ENCODE data around the gene RFTN1.

Gene RFTN1

GRCh38 chr3:16486201-16486600, 27.3 kb downstream of the RFTN1 start:
- DNase-seq = no peak

- DNase-seq = no peak
Observed at GRCh38 chr3:16485395-16485992, 28.0 kb downstream of the RFTN1 start.

GRCh38 chr3:16484984-16485383, 28.5 kb downstream of the RFTN1 start:
- DNase-seq = no peak

DNA sequence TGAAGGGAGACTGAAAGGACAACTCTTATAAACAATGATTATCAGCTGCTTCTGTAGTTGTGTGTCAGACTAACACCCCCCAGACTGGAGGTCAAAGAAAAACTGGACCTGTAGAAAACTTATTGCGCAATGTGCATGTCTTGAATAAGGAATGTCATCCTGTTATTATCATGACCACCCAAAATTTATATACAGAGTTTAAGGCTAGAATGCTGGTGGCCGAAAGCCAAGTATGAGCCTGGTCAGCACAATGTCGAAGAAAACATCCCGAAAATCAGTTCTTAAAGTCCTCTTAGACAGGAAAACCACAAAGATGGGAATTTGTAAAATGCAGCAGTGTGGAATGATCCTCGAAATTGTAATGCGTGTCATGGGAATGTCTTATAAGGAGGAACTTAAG, 29.3 kb downstream of the RFTN1 start:
- DNase-seq = no peak

DNA sequence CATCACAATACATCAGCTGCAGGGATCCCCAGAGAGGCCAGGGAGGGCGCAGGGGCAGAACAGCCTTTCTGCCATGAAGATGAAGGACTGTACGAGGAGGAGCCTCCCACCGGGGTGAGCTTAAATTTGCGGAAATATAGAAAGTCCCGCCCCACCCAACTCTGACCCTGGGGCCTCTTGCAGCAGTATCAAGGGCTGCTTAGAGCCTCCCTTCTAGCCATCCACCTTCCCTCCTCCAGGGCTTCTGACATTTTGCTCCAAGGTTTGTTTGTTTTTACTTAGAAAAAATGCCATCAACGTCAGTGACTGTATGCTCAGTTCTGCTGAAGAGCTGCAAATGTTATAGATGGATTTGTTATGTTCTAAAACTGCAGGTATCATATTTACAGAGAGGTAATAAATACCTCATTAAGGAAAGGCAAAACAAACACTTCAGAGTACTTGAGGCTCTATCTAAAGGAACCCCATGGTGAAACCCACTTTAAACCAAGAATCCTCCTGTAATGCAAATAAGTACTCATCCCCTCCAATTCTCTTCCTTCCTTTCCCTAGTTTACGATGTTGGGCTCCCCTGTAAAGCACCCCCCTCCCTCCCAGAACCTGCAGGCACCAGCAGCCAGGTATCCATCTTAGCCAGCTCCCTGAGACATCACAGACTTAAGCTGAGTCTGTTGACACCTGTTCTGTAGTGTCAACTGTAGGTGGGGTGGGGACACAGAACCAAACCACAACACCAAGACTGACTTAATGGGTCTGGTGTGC, 30.5 kb downstream of the RFTN1 start:
- DNase-seq = peak; percentile 25

GRCh38 chr3:16482194-16482769, 31.2 kb downstream of the RFTN1 start:
- no peak for DNase-seq

DNA sequence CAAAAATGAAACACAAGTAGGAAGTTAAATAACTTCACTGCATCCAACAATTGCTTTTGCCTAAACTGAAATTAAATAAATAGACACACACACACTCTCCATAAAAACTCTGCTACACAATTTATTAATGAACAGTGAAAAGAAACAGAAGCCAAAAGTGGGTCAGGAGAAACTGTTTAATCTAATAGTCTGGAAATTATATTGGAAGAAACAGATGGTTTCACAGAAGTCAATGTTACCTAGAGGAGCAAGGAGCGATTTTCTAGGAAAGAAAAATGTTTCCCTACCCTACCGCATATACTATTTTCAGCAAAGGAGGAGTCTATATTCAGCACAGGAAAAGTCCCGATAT, 32.0 kb downstream of the RFTN1 start:
- DNase-seq = no peak

- no peak for DNase-seq
Observed at GRCh38 chr3:16480861-16481545, 32.5 kb downstream of the RFTN1 start.

DNA sequence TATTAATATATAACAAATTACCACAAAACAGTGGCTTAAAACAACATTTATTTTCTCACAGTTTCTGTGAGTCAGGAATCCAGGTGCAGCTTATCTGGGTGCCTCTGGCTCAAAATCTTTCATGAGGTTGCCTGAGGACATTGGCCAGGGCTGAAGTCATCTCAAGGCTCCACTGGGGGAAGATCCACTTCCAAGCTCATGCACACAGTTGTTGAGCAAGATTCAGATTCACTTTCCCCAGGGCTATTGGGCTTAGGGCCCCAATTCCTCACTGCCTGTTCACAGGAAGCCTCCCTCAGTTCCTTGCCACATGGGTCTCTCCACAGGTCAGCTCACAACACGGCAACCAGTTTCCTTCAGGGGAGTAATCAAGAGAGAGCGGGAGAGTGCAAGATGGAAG, 35.0 kb downstream of the RFTN1 start:
- DNase-seq = no peak

GRCh38 chr3:16477521-16477920, 36.0 kb downstream of the RFTN1 start:
- DNase-seq = no peak

DNA sequence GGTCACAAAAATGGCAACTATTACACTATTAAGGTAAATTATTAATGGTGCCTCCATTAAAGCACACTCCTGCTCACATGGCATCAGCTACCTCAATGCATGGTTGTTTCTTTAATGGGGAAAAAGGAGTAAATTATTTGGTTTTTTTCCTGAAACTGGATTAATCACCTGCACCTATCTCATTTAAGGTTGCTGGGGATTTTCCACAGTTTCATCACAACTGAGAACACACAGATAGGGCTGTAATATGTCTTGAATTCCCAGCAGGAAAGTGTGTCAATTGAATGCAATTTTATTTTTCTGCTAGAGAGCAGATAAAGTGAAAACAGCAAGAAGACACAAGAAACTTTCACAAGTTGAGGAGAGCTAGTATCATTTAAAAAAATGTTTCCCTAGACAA, 36.4 kb downstream of the RFTN1 start:
- no peak for DNase-seq

- DNase-seq = no peak
Observed at GRCh38 chr3:16476636-16477035, 36.9 kb downstream of the RFTN1 start.

GRCh38 chr3:16475766-16476165, 37.7 kb downstream of the RFTN1 start:
- no peak for DNase-seq

DNA sequence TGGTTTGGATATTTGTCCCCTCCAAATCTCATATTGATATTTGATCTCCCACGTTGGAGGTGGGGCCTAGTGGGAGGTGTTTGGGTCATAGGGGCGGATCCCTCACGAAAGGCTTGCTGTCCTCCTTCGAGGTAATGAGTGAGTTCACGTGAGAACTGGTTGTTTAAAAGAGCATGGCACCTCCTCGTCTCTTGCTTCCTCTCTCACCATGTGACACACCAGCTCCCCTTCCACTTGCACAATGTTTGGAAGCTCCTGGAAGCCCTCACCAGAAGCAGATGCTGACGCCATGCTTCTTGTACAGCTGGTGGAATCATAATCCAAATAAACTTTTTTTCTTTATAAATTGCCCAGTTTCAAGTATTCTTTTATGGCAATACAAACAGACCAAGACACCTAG, 38.6 kb downstream of the RFTN1 start:
- DNase-seq = no peak

- DNase-seq = no peak
Observed at GRCh38 chr3:16474216-16474615, 39.3 kb downstream of the RFTN1 start.

GRCh38 chr3:16472593-16472992, 40.9 kb downstream of the RFTN1 start:
- DNase-seq = no peak

DNA sequence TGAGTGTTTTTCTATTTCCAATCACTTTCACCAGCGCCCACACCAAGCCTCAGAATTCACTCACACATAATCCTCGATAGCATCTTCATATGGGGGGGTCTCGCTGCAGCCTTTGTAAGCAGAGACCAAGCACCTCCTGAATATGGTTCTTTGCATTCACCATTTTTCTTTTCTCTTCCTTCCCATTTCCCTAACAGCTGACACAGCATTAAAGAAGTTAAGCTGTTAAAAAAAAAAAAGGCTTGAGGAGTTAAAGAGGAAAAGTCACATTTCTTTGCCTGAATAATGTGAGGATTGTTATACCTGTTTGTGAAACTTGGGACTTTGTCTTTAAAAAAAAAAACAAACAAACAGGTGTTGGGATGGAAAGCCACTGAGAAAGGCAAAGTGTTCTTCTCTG, 41.6 kb downstream of the RFTN1 start:
- DNase-seq = no peak

GRCh38 chr3:16470590-16470989, 42.9 kb downstream of the RFTN1 start:
- no peak for DNase-seq

GRCh38 chr3:16468336-16469098, 45.0 kb downstream of the RFTN1 start:
- no peak for DNase-seq

DNA sequence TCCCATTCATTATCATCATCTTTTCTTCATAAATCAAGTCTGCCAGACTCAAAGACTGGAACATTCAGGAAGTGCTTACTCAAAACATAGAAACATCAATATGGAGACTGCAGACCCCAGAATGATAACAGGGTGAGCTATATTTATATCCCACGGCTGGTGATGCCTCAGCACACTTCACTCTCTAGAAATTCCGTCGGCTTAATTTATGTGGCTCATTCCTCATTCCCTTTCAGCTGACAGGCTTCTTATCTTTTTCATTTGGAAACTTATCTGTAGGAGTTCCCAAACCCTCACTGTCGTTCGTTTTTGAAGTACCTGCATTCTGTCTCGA, 45.5 kb downstream of the RFTN1 start:
- DNase-seq = no peak

DNA sequence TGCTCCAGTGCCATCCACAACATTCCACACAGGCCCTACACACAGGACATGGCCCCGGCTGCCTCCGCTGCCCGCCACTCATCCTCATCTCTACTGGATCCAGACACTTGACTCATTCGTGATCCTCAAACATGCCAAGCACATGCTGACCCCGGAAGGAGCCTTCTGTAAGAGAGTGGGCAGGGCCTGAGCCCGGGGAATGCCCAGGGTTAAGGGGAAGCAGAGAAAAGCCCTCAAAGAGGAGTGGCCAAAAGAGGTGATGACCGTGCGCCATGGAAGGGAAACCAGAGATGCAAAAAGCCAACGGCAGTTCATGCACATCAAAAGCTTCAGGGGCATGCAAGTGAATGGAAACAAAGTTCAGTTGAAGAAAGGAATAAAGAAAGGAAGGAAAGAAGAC, 46.1 kb downstream of the RFTN1 start:
- peak; percentile 55 for DNase-seq

GRCh38 chr3:16466822-16467221, 46.7 kb downstream of the RFTN1 start:
- DNase-seq = no peak

- no peak for DNase-seq
Observed at GRCh38 chr3:16464511-16465148, 48.9 kb downstream of the RFTN1 start.
